GM12878 (cell line): ENCODE results near the gene CAMTA1. TPM values are rescaled to one million over a fixed set of nuclear protein-coding genes. Genes with fewer than 3 reads are reported as not detected.

ENCODE experiments used
- ATAC-seq: fragments of 200-7000 bp; cut with Tn5 transposase; 3 replicates; pipeline ENCODE4 v1.9.1; 2020; ENCODE audit warnings: mild to moderate bottlenecking, moderate library complexity
- BruUV-seq: library from RNA; stranded (reverse); fragments of 400-500 nt; replicated peaks from 2 replicates; lab custom pipeline; 2021; lab: Mats Ljungman, UMichigan
- CTCF ChIA-PET: fragments of 300-600 bp; sonication (Branson Sonifier 250); formaldehyde crosslinking; extraction: SDS; loops from one replicate; lab custom pipeline; 2021; ENCODE audit warnings: inconsistent platforms; lab: Yijun Ruan, JAX
- POLR2A ChIA-PET: fragments of 350-600 bp; formaldehyde crosslinking; extraction: SDS; loops from one replicate; lab custom pipeline; 2021; ENCODE audit warnings: inconsistent platforms; lab: Charles Lee
- RAD21 ChIA-PET: fragments of 300-600 bp; sonication (Branson Sonifier 250); formaldehyde crosslinking; loops from one replicate; lab custom pipeline; 2023; ENCODE audit warnings: antibody characterized with exemption; ENCODE audit not compliant: unreplicated experiment; lab: Charles Lee
- SMC1A ChIA-PET: fragments of 300-600 bp; sonication (Branson Sonifier 250); formaldehyde crosslinking; loops from one replicate; lab custom pipeline; 2023; ENCODE audit not compliant: unreplicated experiment, uncharacterized antibody; lab: Charles Lee
- DNase-seq: peaks from one replicate; pipeline ENCODE4 v3.0.0-alpha.2; 2011; ENCODE audit warnings: low read depth, low spot score
- FAIRE-seq: peaks from 3 replicates; lab custom pipeline; 2011; peaks lifted over from hg19 to GRCh38; lab: Jason Lieb, UNC
- H2AFZ ChIP-seq: 2 replicates; pipeline ENCODE4 v1.6.0; 2011; ENCODE audit warnings: low read depth, low read length, control low read depth; ENCODE audit not compliant: control insufficient read depth
- H3K27ac ChIP-seq: 2 replicates; pipeline ENCODE4 v1.5.1; 2011; ENCODE audit warnings: control low read depth; ENCODE audit not compliant: control insufficient read depth, insufficient read depth
- H3K27me3 ChIP-seq, 2 experiments: replicated peaks in 1 of 2; 2 replicates each; pipeline versions ENCODE4 v1.6.0 to v1.6.1; 2011; ENCODE audit warnings: low read length in 1 of 2; ENCODE audit not compliant: control insufficient read depth in 2 of 2, insufficient read depth in 2 of 2
- H3K36me3 ChIP-seq, 2 experiments: 2 replicates each; pipeline ENCODE4 v1.5.1; 2011; ENCODE audit warnings: low read length in 1 of 2; ENCODE audit not compliant: control insufficient read depth in 2 of 2, insufficient read depth in 2 of 2
- H3K4me1 ChIP-seq: 2 replicates; pipeline ENCODE4 v1.6.1; 2011; ENCODE audit warnings: mild to moderate bottlenecking, low read length, moderate library complexity, mixed read lengths; ENCODE audit not compliant: control insufficient read depth, insufficient read depth
- H3K4me2 ChIP-seq: 2 replicates; pipeline ENCODE4 v1.6.0; 2011; ENCODE audit warnings: control low read depth; ENCODE audit not compliant: control insufficient read depth, insufficient read depth
- H3K4me3 ChIP-seq: fragments of 200-600 bp; sonication (generic); 2 replicates; pipeline ENCODE4 v1.5.1; 2016
- H3K79me2 ChIP-seq: 2 replicates; pipeline ENCODE4 v1.6.0; 2011; ENCODE audit warnings: low read length; ENCODE audit not compliant: control insufficient read depth, insufficient read depth
- H3K9ac ChIP-seq: 2 replicates; pipeline ENCODE4 v1.8.0; 2011; ENCODE audit warnings: low read length, control low read depth, mixed read lengths; ENCODE audit not compliant: control insufficient read depth, insufficient read depth
- H3K9me3 ChIP-seq: replicated peaks from 3 replicates; pipeline ENCODE4 v1.5.1; 2011; ENCODE audit warnings: mild to moderate bottlenecking, low read length; ENCODE audit not compliant: control insufficient read depth, insufficient read depth
- H4K20me1 ChIP-seq: 2 replicates; pipeline ENCODE4 v1.6.0; 2011; ENCODE audit not compliant: control insufficient read depth, insufficient read depth
- CHD4 ChIP-seq: fragments of 200-600 bp; sonication (generic); IDR thresholded peaks from 2 replicates; pipeline ENCODE4 v1.6.1; 2016; ENCODE audit warnings: mild to moderate bottlenecking
- DPF2 ChIP-seq: fragments of 450-650 bp; IDR thresholded peaks from 2 replicates; pipeline ENCODE4 v1.6.1; 2017; ENCODE audit warnings: mild to moderate bottlenecking
- EZH2 ChIP-seq: IDR thresholded peaks from 2 replicates; pipeline ENCODE4 v1.6.1; 2012; ENCODE audit warnings: low read depth, mild to moderate bottlenecking, control low read depth, inconsistent platforms, low read length, borderline replicate concordance; ENCODE audit not compliant: control insufficient read depth
- KDM1A ChIP-seq: fragments of 200-600 bp; sonication (generic); IDR thresholded peaks from 2 replicates; pipeline ENCODE4 v1.6.1; 2016; ENCODE audit warnings: borderline replicate concordance
- NR2F1 ChIP-seq: fragments of 450-650 bp; conservative IDR thresholded peaks from 2 replicates; pipeline ENCODE4 v1.6.1; 2017; ENCODE audit warnings: mild to moderate bottlenecking
- PAX5 ChIP-seq: IDR thresholded peaks from 2 replicates; pipeline ENCODE4 v1.6.1; 2011; ENCODE audit warnings: low read depth, low read length, borderline replicate concordance
- POLR2AphosphoS5 ChIP-seq: IDR thresholded peaks from 2 replicates; pipeline ENCODE4 v1.6.1; 2011; ENCODE audit warnings: mild to moderate bottlenecking, low read length, inconsistent platforms
- TBL1XR1 ChIP-seq: IDR thresholded peaks from 2 replicates; pipeline ENCODE4 v1.6.1; 2012; ENCODE audit warnings: low read depth, low read length, improper control_type of control experiment
- WGBS: methylation state at CpG from one replicate; pipeline ENCODE4 v1.1.6; 2016; ENCODE audit warnings: low lambda C conversion rate; ENCODE audit not compliant: insufficient replicate concordance, insufficient coverage; ENCODE audit errors: missing lambda C conversion rate; 5-methylcytosine and 5-hydroxymethylcytosine counted together
- in situ Hi-C: fragments of 300-500 bp; cut with MboI; formaldehyde crosslinking; loops from 9 replicates; pipeline ENCODE4 v1.14.3; 2018; ENCODE audit warnings: mixed read lengths
- intact Hi-C: fragments of 100-400 bp; cut with micrococcal nuclease; formaldehyde crosslinking; loops from one replicate; pipeline ENCODE4 v1.14.2; 2022; ENCODE audit not compliant: unreplicated experiment
- polyA plus RNA-seq, 11 experiments: library from polyadenylated mRNA; depleted of rRNA in 4 of 11; unstranded in 6 of 11; stranded (reverse) in 5 of 11; fragments of >200 nt; fragmentation: Nextera tagmentation in 4 of 11; fragmentation: Illumina TruSeq in 1 of 11; extraction: Ambion mirVana in 4 of 11; extraction: Trizol in 1 of 11; gene quantifications; 1 replicate in 1 of 11; 2 replicates in 10 of 11; pipeline versions ENCODE4 v1.2.1 to v1.2.3, GENCODE V29; 2011 to 2016; ENCODE audit warnings: inconsistent platforms in 2 of 11, missing spikeins in 2 of 11, low read depth in 1 of 11
- total RNA-seq, 4 experiments: library from RNA; depleted of rRNA in 3 of 4; stranded (reverse); fragments of >200 nt in 3 of 4; fragmentation: Illumina TruSeq in 1 of 4; extraction: Trizol in 1 of 4; gene quantifications; 2 replicates each; pipeline versions ENCODE4 v1.2.1 to v1.2.3, GENCODE V29; 2013 to 2021
- TF ChIP-seq, protein P1 (sequence below): fragments of 450-650 bp; IDR thresholded peaks from 2 replicates; pipeline ENCODE4 v1.6.1; 2014; ENCODE audit warnings: mild to moderate bottlenecking
- TF ChIP-seq, protein P2 (sequence below): fragments of 150-350 bp; IDR thresholded peaks from 2 replicates; pipeline ENCODE4 v1.6.1; 2016; ENCODE audit warnings: low read depth, low read length
- TF ChIP-seq, protein P3 (sequence below): fragments of 450-650 bp; IDR thresholded peaks from 2 replicates; pipeline ENCODE4 v1.6.1; 2018; ENCODE audit warnings: mild to moderate bottlenecking, low read depth, moderate library complexity; ENCODE audit not compliant: partially characterized antibody
- TF ChIP-seq, protein P4 (sequence below): fragments of 450-650 bp; formaldehyde crosslinking; IDR thresholded peaks from 2 replicates; pipeline ENCODE4 v1.5.0; 2022; ENCODE audit warnings: mild to moderate bottlenecking, missing genetic modification characterization

The CAMTA1 gene
- total and polyA plus RNA-seq, 10 of the 15 experiments (the other 5 are each of a cell fraction or from before 2014, with no cell fraction given), result 37.7 to 148 (median 76.4) TPM

DNA sequence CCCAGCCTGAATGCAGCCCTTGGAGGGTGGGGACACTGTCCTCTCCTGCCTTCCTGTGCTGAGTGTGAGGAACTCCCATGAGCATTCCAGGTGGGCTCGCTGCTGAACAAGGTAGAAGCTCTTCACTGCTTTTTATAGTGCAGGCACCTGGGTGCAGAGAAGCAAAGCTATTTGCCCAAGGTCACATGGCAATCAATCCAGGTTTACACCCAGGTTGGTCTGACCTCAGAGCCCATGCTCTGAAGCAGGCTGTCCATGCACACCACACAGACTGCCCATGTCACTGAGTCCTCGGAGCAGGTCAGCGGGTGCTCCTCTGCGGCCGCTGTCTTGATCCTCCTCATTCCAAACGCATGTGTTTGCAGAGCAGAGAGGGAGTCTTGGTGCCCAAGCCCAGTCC, 662.5 kb downstream of the CAMTA1 start:
- 71% methylated on average over 6 of the region's 6 CpGs for WGBS
- ATAC-seq (no peak), FAIRE-seq (no peak), DNase-seq (no peak)
- ChIA-PET CTCF (no interaction called here), RAD21 (no interaction called here), SMC1A (no interaction called here), POLR2A (no interaction called here)
- Histone ChIP-seq H3K27ac (no peak overlapping the region), H3K4me1 (no peaks in the 10 kb centered on the region; the same call in 1 of the 2 replicates), H4K20me1 (no peaks in the 10 kb centered on the region), H3K36me3 (no peaks in the 10 kb centered on the region), H3K9ac (no peak overlapping the region), H3K27me3 (peaks cover 0 to 1% of the 10 kb centered on the region in 2 experiments; a peak in 2 of 4 replicates), H3K4me3 (no peak overlapping the region), H3K4me2 (no peak overlapping the region), H3K9me3 (no peaks in the 10 kb centered on the region; the same call in 2 of the 3 replicates), H2AFZ (no peak overlapping the region), H3K79me2 (no peaks in the 10 kb centered on the region)
- intact Hi-C loops (no loop called here), in situ Hi-C loops (no loop called here)
- BruUV-seq, result no TSS peak
- no peak for TF ChIP-seq KDM1A
- TF ChIP-seq, protein P1, sequence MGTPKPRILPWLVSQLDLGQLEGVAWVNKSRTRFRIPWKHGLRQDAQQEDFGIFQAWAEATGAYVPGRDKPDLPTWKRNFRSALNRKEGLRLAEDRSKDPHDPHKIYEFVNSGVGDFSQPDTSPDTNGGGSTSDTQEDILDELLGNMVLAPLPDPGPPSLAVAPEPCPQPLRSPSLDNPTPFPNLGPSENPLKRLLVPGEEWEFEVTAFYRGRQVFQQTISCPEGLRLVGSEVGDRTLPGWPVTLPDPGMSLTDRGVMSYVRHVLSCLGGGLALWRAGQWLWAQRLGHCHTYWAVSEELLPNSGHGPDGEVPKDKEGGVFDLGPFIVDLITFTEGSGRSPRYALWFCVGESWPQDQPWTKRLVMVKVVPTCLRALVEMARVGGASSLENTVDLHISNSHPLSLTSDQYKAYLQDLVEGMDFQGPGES, result no peak
- TF ChIP-seq, protein P2, sequence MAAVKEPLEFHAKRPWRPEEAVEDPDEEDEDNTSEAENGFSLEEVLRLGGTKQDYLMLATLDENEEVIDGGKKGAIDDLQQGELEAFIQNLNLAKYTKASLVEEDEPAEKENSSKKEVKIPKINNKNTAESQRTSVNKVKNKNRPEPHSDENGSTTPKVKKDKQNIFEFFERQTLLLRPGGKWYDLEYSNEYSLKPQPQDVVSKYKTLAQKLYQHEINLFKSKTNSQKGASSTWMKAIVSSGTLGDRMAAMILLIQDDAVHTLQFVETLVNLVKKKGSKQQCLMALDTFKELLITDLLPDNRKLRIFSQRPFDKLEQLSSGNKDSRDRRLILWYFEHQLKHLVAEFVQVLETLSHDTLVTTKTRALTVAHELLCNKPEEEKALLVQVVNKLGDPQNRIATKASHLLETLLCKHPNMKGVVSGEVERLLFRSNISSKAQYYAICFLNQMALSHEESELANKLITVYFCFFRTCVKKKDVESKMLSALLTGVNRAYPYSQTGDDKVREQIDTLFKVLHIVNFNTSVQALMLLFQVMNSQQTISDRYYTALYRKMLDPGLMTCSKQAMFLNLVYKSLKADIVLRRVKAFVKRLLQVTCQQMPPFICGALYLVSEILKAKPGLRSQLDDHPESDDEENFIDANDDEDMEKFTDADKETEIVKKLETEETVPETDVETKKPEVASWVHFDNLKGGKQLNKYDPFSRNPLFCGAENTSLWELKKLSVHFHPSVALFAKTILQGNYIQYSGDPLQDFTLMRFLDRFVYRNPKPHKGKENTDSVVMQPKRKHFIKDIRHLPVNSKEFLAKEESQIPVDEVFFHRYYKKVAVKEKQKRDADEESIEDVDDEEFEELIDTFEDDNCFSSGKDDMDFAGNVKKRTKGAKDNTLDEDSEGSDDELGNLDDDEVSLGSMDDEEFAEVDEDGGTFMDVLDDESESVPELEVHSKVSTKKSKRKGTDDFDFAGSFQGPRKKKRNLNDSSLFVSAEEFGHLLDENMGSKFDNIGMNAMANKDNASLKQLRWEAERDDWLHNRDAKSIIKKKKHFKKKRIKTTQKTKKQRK, result no peak
- no peak for TF ChIP-seq TBL1XR1
- no peak for TF ChIP-seq DPF2
- TF ChIP-seq, protein P3, sequence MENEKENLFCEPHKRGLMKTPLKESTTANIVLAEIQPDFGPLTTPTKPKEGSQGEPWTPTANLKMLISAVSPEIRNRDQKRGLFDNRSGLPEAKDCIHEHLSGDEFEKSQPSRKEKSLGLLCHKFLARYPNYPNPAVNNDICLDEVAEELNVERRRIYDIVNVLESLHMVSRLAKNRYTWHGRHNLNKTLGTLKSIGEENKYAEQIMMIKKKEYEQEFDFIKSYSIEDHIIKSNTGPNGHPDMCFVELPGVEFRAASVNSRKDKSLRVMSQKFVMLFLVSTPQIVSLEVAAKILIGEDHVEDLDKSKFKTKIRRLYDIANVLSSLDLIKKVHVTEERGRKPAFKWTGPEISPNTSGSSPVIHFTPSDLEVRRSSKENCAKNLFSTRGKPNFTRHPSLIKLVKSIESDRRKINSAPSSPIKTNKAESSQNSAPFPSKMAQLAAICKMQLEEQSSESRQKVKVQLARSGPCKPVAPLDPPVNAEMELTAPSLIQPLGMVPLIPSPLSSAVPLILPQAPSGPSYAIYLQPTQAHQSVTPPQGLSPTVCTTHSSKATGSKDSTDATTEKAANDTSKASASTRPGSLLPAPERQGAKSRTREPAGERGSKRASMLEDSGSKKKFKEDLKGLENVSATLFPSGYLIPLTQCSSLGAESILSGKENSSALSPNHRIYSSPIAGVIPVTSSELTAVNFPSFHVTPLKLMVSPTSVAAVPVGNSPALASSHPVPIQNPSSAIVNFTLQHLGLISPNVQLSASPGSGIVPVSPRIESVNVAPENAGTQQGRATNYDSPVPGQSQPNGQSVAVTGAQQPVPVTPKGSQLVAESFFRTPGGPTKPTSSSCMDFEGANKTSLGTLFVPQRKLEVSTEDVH, result no peak
- no peak for TF ChIP-seq NR2F1
- no peak for TF ChIP-seq CHD4
- TF ChIP-seq, protein P4, sequence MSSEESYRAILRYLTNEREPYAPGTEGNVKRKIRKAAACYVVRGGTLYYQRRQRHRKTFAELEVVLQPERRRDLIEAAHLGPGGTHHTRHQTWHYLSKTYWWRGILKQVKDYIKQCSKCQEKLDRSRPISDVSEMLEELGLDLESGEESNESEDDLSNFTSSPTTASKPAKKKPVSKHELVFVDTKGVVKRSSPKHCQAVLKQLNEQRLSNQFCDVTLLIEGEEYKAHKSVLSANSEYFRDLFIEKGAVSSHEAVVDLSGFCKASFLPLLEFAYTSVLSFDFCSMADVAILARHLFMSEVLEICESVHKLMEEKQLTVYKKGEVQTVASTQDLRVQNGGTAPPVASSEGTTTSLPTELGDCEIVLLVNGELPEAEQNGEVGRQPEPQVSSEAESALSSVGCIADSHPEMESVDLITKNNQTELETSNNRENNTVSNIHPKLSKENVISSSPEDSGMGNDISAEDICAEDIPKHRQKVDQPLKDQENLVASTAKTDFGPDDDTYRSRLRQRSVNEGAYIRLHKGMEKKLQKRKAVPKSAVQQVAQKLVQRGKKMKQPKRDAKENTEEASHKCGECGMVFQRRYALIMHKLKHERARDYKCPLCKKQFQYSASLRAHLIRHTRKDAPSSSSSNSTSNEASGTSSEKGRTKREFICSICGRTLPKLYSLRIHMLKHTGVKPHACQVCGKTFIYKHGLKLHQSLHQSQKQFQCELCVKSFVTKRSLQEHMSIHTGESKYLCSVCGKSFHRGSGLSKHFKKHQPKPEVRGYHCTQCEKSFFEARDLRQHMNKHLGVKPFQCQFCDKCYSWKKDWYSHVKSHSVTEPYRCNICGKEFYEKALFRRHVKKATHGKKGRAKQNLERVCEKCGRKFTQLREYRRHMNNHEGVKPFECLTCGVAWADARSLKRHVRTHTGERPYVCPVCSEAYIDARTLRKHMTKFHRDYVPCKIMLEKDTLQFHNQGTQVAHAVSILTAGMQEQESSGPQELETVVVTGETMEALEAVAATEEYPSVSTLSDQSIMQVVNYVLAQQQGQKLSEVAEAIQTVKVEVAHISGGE (CRISPR knock-in tag), result no peak
- no peak for TF ChIP-seq PAX5
- no peak for TF ChIP-seq POLR2AphosphoS5
- TF ChIP-seq EZH2, result no peak
